ENCODE results near the gene SRSF4. TPM values are rescaled to one million over a fixed set of nuclear protein-coding genes. Genes with fewer than 3 reads are reported as not detected.

The SRSF4 gene
- total and polyA plus RNA-seq, 9 of the 15 experiments (the other 6 are each of a cell fraction or from before 2014, with no cell fraction given), result 15.9 to 132 (median 82.0) TPM

DNA sequence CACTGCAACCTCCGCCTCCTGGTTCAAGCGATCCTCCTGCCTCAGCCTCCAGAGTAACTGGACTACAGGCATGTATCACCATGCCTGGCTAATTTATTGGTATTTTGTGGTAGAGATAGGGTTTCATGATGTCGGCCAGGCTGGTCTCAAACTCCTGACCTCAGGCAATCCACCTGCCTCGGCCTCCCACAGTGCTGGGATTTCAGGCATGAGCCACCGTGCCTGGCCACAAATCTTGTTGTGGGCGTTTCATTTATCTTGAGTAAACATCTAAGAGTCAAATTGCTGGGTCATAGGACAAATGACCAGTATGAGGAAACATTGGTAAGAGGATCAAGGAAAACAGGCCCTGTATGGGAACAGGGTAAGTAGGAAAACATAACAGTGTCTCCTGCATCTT is 75.9 kb downstream of the SRSF4 start (continued):
- TF ChIP-seq, protein P1, sequence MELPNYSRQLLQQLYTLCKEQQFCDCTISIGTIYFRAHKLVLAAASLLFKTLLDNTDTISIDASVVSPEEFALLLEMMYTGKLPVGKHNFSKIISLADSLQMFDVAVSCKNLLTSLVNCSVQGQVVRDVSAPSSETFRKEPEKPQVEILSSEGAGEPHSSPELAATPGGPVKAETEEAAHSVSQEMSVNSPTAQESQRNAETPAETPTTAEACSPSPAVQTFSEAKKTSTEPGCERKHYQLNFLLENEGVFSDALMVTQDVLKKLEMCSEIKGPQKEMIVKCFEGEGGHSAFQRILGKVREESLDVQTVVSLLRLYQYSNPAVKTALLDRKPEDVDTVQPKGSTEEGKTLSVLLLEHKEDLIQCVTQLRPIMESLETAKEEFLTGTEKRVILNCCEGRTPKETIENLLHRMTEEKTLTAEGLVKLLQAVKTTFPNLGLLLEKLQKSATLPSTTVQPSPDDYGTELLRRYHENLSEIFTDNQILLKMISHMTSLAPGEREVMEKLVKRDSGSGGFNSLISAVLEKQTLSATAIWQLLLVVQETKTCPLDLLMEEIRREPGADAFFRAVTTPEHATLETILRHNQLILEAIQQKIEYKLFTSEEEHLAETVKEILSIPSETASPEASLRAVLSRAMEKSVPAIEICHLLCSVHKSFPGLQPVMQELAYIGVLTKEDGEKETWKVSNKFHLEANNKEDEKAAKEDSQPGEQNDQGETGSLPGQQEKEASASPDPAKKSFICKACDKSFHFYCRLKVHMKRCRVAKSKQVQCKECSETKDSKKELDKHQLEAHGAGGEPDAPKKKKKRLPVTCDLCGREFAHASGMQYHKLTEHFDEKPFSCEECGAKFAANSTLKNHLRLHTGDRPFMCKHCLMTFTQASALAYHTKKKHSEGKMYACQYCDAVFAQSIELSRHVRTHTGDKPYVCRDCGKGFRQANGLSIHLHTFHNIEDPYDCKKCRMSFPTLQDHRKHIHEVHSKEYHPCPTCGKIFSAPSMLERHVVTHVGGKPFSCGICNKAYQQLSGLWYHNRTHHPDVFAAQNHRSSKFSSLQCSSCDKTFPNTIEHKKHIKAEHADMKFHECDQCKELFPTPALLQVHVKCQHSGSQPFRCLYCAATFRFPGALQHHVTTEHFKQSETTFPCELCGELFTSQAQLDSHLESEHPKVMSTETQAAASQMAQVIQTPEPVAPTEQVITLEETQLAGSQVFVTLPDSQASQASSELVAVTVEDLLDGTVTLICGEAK (IDR thresholded peaks at IDR 0.05), result no peak
- TF ChIP-seq, protein P1 (CRISPR knock-in tag; IDR thresholded peaks at IDR 0.05), result no peak
- 0 out of 2 replicates have a peak, but pooled peaks have one; percentile 18 for TF ChIP-seq ADNP (tag; IDR thresholded peaks at IDR 0.05)
- no peak for TF ChIP-seq FOXK2 (conservative IDR thresholded peaks at IDR 0.05 in 1 of 2, IDR thresholded peaks at IDR 0.05 in 1 of 2; ENCODE audit: low read depth in 2 of 2)
- TF ChIP-seq ZNF239 (CRISPR knock-in tag; IDR thresholded peaks at IDR 0.05), result peak; percentile 24; the same call in 1 of the 2 replicates
- peak in 1 of 2 experiments; percentile 96; a peak in 2 of 4 replicates for TF ChIP-seq FOXA3 (CRISPR knock-in tag; conservative IDR thresholded peaks at IDR 0.05 in 1 of 2, IDR thresholded peaks at IDR 0.05 in 1 of 2)
- TF ChIP-seq TRIM28 (IDR thresholded peaks at IDR 0.05), result no peak
- TF ChIP-seq ZNF644 (tag; IDR thresholded peaks at IDR 0.05; ENCODE audit: low read depth), result no peak
- peak; percentile 93 to 94 for TF ChIP-seq KDM1A (IDR thresholded peaks at IDR 0.05)
- TF ChIP-seq MEIS2 (IDR thresholded peaks at IDR 0.05; ENCODE audit: partially characterized antibody), result peak; percentile 64
- TF ChIP-seq, protein P2, sequence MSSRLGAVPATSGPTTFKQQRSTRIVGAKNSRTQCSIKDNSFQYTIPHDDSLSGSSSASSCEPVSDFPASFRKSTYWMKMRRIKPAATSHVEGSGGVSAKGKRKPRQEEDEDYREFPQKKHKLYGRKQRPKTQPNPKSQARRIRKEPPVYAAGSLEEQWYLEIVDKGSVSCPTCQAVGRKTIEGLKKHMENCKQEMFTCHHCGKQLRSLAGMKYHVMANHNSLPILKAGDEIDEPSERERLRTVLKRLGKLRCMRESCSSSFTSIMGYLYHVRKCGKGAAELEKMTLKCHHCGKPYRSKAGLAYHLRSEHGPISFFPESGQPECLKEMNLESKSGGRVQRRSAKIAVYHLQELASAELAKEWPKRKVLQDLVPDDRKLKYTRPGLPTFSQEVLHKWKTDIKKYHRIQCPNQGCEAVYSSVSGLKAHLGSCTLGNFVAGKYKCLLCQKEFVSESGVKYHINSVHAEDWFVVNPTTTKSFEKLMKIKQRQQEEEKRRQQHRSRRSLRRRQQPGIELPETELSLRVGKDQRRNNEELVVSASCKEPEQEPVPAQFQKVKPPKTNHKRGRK (tag; IDR thresholded peaks at IDR 0.05), result no peak
- no peak for TF ChIP-seq NR2C1 (IDR thresholded peaks at IDR 0.05)
- TF ChIP-seq NR2C1 (tag; IDR thresholded peaks at IDR 0.05), result peak; percentile 44; the same call in 1 of the 2 replicates
- TF ChIP-seq, protein P3, sequence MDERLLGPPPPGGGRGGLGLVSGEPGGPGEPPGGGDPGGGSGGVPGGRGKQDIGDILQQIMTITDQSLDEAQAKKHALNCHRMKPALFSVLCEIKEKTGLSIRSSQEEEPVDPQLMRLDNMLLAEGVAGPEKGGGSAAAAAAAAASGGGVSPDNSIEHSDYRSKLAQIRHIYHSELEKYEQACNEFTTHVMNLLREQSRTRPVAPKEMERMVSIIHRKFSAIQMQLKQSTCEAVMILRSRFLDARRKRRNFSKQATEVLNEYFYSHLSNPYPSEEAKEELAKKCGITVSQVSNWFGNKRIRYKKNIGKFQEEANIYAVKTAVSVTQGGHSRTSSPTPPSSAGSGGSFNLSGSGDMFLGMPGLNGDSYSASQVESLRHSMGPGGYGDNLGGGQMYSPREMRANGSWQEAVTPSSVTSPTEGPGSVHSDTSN (CRISPR knock-in tag; IDR thresholded peaks at IDR 0.05; ENCODE audit: low read depth), result no peak
- TF ChIP-seq, protein P3 (tag; conservative IDR thresholded peaks at IDR 0.05; ENCODE audit: low read depth), result peak; percentile 60
- TF ChIP-seq CBFA2T2 (conservative IDR thresholded peaks at IDR 0.05), result no peak
- TF ChIP-seq ZNF140 (CRISPR knock-in tag; IDR thresholded peaks at IDR 0.05), result no peak

Data from K562 (cell line).